NCI-H748 (cell line): Measurements from ENCODE around the gene CATSPER3.

ENCODE experiments used
- DNase-seq: peaks from one replicate; lab custom pipeline; 2025; ENCODE audit not compliant: unreplicated experiment; lab: John Stamatoyannopoulos, UW

The CATSPER3 gene

GRCh38 chr5:135059000-135059923 is 91.6 kb downstream of the CATSPER3 start:
- DNase-seq = no peak

GRCh38 chr5:135060021-135060420 is 92.3 kb downstream of the CATSPER3 start:
- no peak for DNase-seq

GRCh38 chr5:135061001-135061400 is 93.3 kb downstream of the CATSPER3 start:
- no peak for DNase-seq
